ENCODE data around the gene SUPT5H. TPM values are rescaled to one million over a fixed set of nuclear protein-coding genes. Genes with fewer than 3 reads are reported as not detected.
A peak's percentile ranks its signal among the peaks of the same experiment; 100 is the strongest.

SUPT5H gene
- total RNA-seq, 1 donor: 91.2 TPM

- no peak overlapping the region for H3K4me3 ChIP-seq (ENCODE audit: insufficient read depth, low read length)
- H3K9me3 ChIP-seq (ENCODE audit: low read depth, low read length): no peaks in the 10 kb centered on the region
- H3K27me3 ChIP-seq (ENCODE audit: insufficient read depth, low read length): no peaks in the 10 kb centered on the region
- peak; percentile 55 for DNase-seq (ENCODE audit: insufficient read length, low spot score, missing footprints)
- no peak overlapping the region for H3K27ac ChIP-seq (ENCODE audit: low read depth, low read length)
- H3K36me3 ChIP-seq (ENCODE audit: insufficient read depth, low read length): peaks cover 79% of the 10 kb centered on the region
- peaks cover 23% of the 10 kb centered on the region for H3K79me2 ChIP-seq (ENCODE audit: insufficient read depth, low read length)
- no peak overlapping the region for H2AFZ ChIP-seq (ENCODE audit: low read length)
- TF ChIP-seq, protein P1, sequence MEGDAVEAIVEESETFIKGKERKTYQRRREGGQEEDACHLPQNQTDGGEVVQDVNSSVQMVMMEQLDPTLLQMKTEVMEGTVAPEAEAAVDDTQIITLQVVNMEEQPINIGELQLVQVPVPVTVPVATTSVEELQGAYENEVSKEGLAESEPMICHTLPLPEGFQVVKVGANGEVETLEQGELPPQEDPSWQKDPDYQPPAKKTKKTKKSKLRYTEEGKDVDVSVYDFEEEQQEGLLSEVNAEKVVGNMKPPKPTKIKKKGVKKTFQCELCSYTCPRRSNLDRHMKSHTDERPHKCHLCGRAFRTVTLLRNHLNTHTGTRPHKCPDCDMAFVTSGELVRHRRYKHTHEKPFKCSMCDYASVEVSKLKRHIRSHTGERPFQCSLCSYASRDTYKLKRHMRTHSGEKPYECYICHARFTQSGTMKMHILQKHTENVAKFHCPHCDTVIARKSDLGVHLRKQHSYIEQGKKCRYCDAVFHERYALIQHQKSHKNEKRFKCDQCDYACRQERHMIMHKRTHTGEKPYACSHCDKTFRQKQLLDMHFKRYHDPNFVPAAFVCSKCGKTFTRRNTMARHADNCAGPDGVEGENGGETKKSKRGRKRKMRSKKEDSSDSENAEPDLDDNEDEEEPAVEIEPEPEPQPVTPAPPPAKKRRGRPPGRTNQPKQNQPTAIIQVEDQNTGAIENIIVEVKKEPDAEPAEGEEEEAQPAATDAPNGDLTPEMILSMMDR (IDR thresholded peaks at IDR 0.05; ENCODE audit: extremely low read depth, low read depth, low read length): no peak
- peaks cover 24% of the 10 kb centered on the region for H4K20me1 ChIP-seq (ENCODE audit: insufficient read depth, low read length)
- no peak overlapping the region for H3K4me2 ChIP-seq (ENCODE audit: insufficient read depth, low read length)
- H3K4me1 ChIP-seq (ENCODE audit: insufficient read depth, low read length): no peaks in the 10 kb centered on the region
These were observed 20.8 kb downstream of the SUPT5H start for GRCh38 chr19:39465956-39466747.

GRCh38 chr19:39467941-39468340 lies 22.6 kb downstream of the SUPT5H start:
- H2AFZ ChIP-seq (ENCODE audit: low read length): no peak overlapping the region
- H3K4me3 ChIP-seq (ENCODE audit: insufficient read depth, low read length): no peak overlapping the region
- TF ChIP-seq, protein P1 (IDR thresholded peaks at IDR 0.05; ENCODE audit: extremely low read depth, low read depth, low read length): no peak
- H3K4me1 ChIP-seq (ENCODE audit: insufficient read depth, low read length): no peaks in the 10 kb centered on the region
- DNase-seq (ENCODE audit: insufficient read length, low spot score, missing footprints): peak; percentile 39
- H3K27me3 ChIP-seq (ENCODE audit: insufficient read depth, low read length): no peaks in the 10 kb centered on the region
- H3K27ac ChIP-seq (ENCODE audit: low read depth, low read length): no peak overlapping the region
- H3K9me3 ChIP-seq (ENCODE audit: low read depth, low read length): no peaks in the 10 kb centered on the region
- peaks cover 24% of the 10 kb centered on the region for H4K20me1 ChIP-seq (ENCODE audit: insufficient read depth, low read length)
- H3K36me3 ChIP-seq (ENCODE audit: insufficient read depth, low read length): peaks cover 94% of the 10 kb centered on the region
- peaks cover 22% of the 10 kb centered on the region for H3K79me2 ChIP-seq (ENCODE audit: insufficient read depth, low read length)
- H3K4me2 ChIP-seq (ENCODE audit: insufficient read depth, low read length): no peak overlapping the region

GRCh38 chr19:39469036-39469435 lies 23.7 kb downstream of the SUPT5H start:
- Histone ChIP-seq H3K27ac (ENCODE audit: low read depth, low read length) (no peak overlapping the region), H3K36me3 (ENCODE audit: insufficient read depth, low read length) (peaks cover 96% of the 10 kb centered on the region), H3K9me3 (ENCODE audit: low read depth, low read length) (no peaks in the 10 kb centered on the region), H4K20me1 (ENCODE audit: insufficient read depth, low read length) (peaks cover 16% of the 10 kb centered on the region), H3K4me3 (ENCODE audit: insufficient read depth, low read length) (no peak overlapping the region), H2AFZ (ENCODE audit: low read length) (no peak overlapping the region), H3K27me3 (ENCODE audit: insufficient read depth, low read length) (no peaks in the 10 kb centered on the region), H3K79me2 (ENCODE audit: insufficient read depth, low read length) (peaks cover 11% of the 10 kb centered on the region), H3K4me1 (ENCODE audit: insufficient read depth, low read length) (no peaks in the 10 kb centered on the region), H3K4me2 (ENCODE audit: insufficient read depth, low read length) (no peak overlapping the region)
- TF ChIP-seq, protein P1 (IDR thresholded peaks at IDR 0.05; ENCODE audit: extremely low read depth, low read depth, low read length): no peak
- no peak for DNase-seq (ENCODE audit: insufficient read length, low spot score, missing footprints)

DNA sequence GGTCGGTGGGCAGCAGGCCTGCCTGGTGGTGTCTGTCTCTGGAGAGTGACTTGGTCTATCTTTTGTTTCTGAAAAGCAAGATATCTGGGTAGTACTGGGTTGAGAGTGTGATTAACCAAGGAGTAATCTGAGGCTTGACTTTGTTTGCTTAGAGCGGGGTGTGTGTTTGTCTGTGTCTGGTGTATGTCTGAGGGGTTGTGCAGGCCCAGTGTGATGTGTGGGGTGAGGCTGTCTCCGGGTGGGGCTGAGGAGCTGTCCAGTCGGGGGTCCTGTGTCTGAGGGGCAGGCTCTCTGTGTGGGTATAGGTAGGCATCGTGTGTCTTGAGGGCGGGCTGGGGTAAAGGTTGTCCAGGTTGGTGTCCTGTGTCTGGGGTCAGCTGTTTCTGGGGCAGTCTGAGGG lies 24.2 kb downstream of the SUPT5H start:
- H4K20me1 ChIP-seq (ENCODE audit: insufficient read depth, low read length): peaks cover 21% of the 10 kb centered on the region
- no peak overlapping the region for H3K4me2 ChIP-seq (ENCODE audit: insufficient read depth, low read length)
- H3K4me3 ChIP-seq (ENCODE audit: insufficient read depth, low read length): no peak overlapping the region
- H3K36me3 ChIP-seq (ENCODE audit: insufficient read depth, low read length): peaks cover 98% of the 10 kb centered on the region
- H2AFZ ChIP-seq (ENCODE audit: low read length): no peak overlapping the region
- H3K4me1 ChIP-seq (ENCODE audit: insufficient read depth, low read length): no peaks in the 10 kb centered on the region
- peak; percentile 77 for DNase-seq (ENCODE audit: insufficient read length, low spot score, missing footprints)
- TF ChIP-seq, protein P1 (IDR thresholded peaks at IDR 0.05; ENCODE audit: extremely low read depth, low read depth, low read length): no peak
- H3K27ac ChIP-seq (ENCODE audit: low read depth, low read length): no peak overlapping the region
- H3K9me3 ChIP-seq (ENCODE audit: low read depth, low read length): no peaks in the 10 kb centered on the region
- peaks cover 10% of the 10 kb centered on the region for H3K79me2 ChIP-seq (ENCODE audit: insufficient read depth, low read length)
- H3K27me3 ChIP-seq (ENCODE audit: insufficient read depth, low read length): no peaks in the 10 kb centered on the region
